HFFc6 (cell line): ENCODE data around the gene NMNAT3. TPM values are rescaled to one million over a fixed set of nuclear protein-coding genes. Genes with fewer than 3 reads are reported as not detected.

Source experiments
- DNase-seq: peaks from one replicate; pipeline ENCODE4 v3.0.0-alpha.2; 2018
- H3K27ac Mint-ChIP-seq: 2 replicates; pipeline ENCODE4 v1.8.0; 2020; ENCODE audit warnings: mild to moderate bottlenecking, mixed read lengths
- H3K27me3 Mint-ChIP-seq: 2 replicates; pipeline ENCODE4 v1.8.0; 2021; ENCODE audit warnings: mild to moderate bottlenecking, moderate library complexity, mixed read lengths; ENCODE audit not compliant: insufficient read depth
- H3K36me3 Mint-ChIP-seq: 2 replicates; pipeline ENCODE4 v1.8.0; 2021; ENCODE audit warnings: low read depth, mixed read lengths
- H3K4me1 Mint-ChIP-seq: 2 replicates; pipeline ENCODE4 v1.8.0; 2020; ENCODE audit warnings: low read depth, mixed read lengths
- H3K4me3 Mint-ChIP-seq: 2 replicates; pipeline ENCODE4 v1.8.0; 2020; ENCODE audit warnings: mild to moderate bottlenecking, moderate library complexity, mixed read lengths
- H3K9me3 Mint-ChIP-seq: 2 replicates; pipeline ENCODE4 v1.8.0; 2020; ENCODE audit warnings: mild to moderate bottlenecking, mixed read lengths
- CTCF ChIP-seq: fragments of 200-600 bp; sonication (generic); IDR thresholded peaks from 2 replicates; pipeline ENCODE4 v1.5.0; 2021; ENCODE audit warnings: antibody characterized with exemption, mild to moderate bottlenecking
- total RNA-seq, 6 experiments: library from RNA; stranded (reverse); fragmentation: NEBNext Ultra II Directional; extraction: Animal tissue kit (Norgen Biotek cat#: 25700); gene quantifications; 2 replicates in 1 of 6; 3 replicates in 5 of 6; pipeline ENCODE4 v1.2.3, GENCODE V29; 2021

The NMNAT3 gene
- total RNA-seq, 6 experiments from 2014 or later = 0.02 to 0.05 (median 0.03) TPM; not detected in 2

GRCh38 chr3:139671107-139671506, 6.7 kb downstream of the NMNAT3 start:
- no peak for DNase-seq
- Mint-ChIP-seq H3K27ac (no peak overlapping the region), H3K36me3 (no peaks in the 10 kb centered on the region), H3K27me3 (no peaks in the 10 kb centered on the region; the same call in 1 of the 2 replicates), H3K4me3 (no peak overlapping the region), H3K9me3 (peaks cover 24% of the 10 kb centered on the region), H3K4me1 (no peaks in the 10 kb centered on the region)
- no peak for TF ChIP-seq CTCF

- Mint-ChIP-seq H3K27me3 (no peaks in the 10 kb centered on the region), H3K36me3 (no peaks in the 10 kb centered on the region), H3K4me3 (no peak overlapping the region), H3K9me3 (peaks cover 28% of the 10 kb centered on the region), H3K4me1 (no peaks in the 10 kb centered on the region), H3K27ac (no peak overlapping the region)
- no peak for DNase-seq
- no peak for TF ChIP-seq CTCF
Measured at GRCh38 chr3:139670196-139670595, 7.6 kb downstream of the NMNAT3 start.

GRCh38 chr3:139668332-139668731, 9.4 kb downstream of the NMNAT3 start:
- H3K27ac Mint-ChIP-seq = no peak overlapping the region
- H3K4me3 Mint-ChIP-seq = no peak overlapping the region
- DNase-seq = no peak
- TF ChIP-seq CTCF = no peak
- no peaks in the 10 kb centered on the region for H3K4me1 Mint-ChIP-seq
- no peaks in the 10 kb centered on the region for H3K27me3 Mint-ChIP-seq
- H3K9me3 Mint-ChIP-seq = peaks cover 37% of the 10 kb centered on the region
- no peaks in the 10 kb centered on the region for H3K36me3 Mint-ChIP-seq

GRCh38 chr3:139664958-139665357, 12.8 kb downstream of the NMNAT3 start:
- Mint-ChIP-seq H3K4me1 (no peaks in the 10 kb centered on the region), H3K27ac (no peak overlapping the region), H3K4me3 (no peak overlapping the region), H3K36me3 (no peaks in the 10 kb centered on the region), H3K27me3 (peaks cover 3% of the 10 kb centered on the region; the same call in 1 of the 2 replicates), H3K9me3 (peaks cover 47% of the 10 kb centered on the region)
- no peak for DNase-seq
- TF ChIP-seq CTCF = no peak

- no peak overlapping the region for H3K4me3 Mint-ChIP-seq
Measured at GRCh38 chr3:139660269-139660668, 17.5 kb downstream of the NMNAT3 start.

More at GRCh38 chr3:139660269-139660668, 17.5 kb downstream of the NMNAT3 start:
- H3K9me3 Mint-ChIP-seq = peaks cover 47% of the 10 kb centered on the region
- H3K36me3 Mint-ChIP-seq = peaks cover 7% of the 10 kb centered on the region; the same call in 1 of the 2 replicates
- peaks cover 3% of the 10 kb centered on the region; the same call in 1 of the 2 replicates for H3K27me3 Mint-ChIP-seq
- no peak for TF ChIP-seq CTCF
- H3K4me1 Mint-ChIP-seq = no peaks in the 10 kb centered on the region
- no peak overlapping the region for H3K27ac Mint-ChIP-seq
- DNase-seq = no peak
